Body of pancreas (tissue), 4 donors: Measurements from ENCODE around the gene CTXND1.

Source experiments
- POLR2A ChIP-seq, 3 donors: fragments of 450-650 bp; IDR thresholded peaks; one replicate each; pipeline ENCODE4 v1.6.1; 2016; ENCODE audit warnings: antibody characterized with exemption in 3 of 3, mild to moderate bottlenecking in 2 of 3
- TF ChIP-seq, protein P1 (sequence below), 7 experiments: fragments of 450-650 bp in 4 of 7; fragments of 200-600 bp in 3 of 7; sonication (generic) in 3 of 7; IDR thresholded peaks; one replicate each; pipeline ENCODE4 v1.5.1; 2016 to 2019; ENCODE audit warnings: antibody characterized with exemption in 7 of 7

DNA sequence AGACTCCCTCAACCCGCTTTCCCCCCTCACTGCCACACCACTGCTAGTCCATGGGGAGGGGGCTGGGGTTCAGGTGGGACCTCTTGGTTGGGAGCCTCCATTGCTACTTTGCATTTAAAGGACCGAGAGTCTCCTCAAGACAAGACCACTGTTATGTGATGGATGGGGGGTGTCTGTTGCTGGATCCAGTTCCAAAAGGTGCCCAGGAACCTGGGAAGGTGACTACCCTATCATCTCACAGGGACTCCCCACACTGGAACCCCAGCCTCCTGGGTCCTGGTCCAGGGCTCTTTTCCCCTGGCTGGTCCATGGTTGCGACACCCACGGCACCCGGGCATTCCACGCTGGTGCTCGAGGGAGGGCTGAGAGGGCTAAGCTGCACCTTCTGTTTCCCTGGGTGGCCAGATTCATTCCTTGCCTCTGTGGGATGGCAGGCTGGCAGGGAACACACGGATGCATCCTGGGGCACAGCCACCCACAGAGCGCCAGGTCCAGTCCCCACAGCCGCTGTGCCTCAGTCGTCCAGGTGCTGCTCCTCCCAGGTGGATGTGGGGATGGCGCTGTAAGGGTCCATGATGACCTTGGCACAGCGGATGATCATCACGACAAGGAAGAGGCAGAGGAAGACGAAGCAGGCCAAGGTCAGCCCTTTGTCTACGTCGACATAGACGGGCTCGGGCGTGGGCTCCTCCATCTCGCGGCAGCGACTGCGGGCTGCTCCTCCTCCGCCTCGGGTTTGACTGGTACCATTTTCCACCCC, 50.6 kb downstream of the CTXND1 start:
- TF ChIP-seq, protein P1, sequence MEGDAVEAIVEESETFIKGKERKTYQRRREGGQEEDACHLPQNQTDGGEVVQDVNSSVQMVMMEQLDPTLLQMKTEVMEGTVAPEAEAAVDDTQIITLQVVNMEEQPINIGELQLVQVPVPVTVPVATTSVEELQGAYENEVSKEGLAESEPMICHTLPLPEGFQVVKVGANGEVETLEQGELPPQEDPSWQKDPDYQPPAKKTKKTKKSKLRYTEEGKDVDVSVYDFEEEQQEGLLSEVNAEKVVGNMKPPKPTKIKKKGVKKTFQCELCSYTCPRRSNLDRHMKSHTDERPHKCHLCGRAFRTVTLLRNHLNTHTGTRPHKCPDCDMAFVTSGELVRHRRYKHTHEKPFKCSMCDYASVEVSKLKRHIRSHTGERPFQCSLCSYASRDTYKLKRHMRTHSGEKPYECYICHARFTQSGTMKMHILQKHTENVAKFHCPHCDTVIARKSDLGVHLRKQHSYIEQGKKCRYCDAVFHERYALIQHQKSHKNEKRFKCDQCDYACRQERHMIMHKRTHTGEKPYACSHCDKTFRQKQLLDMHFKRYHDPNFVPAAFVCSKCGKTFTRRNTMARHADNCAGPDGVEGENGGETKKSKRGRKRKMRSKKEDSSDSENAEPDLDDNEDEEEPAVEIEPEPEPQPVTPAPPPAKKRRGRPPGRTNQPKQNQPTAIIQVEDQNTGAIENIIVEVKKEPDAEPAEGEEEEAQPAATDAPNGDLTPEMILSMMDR (IDR thresholded peaks at IDR 0.05) = no peak
- no peak for TF ChIP-seq POLR2A (IDR thresholded peaks at IDR 0.05)
